Lung microvascular endothelial cell (primary cell): Measurements from ENCODE around the gene IL25. TPM values are rescaled to one million over a fixed set of nuclear protein-coding genes. Genes with fewer than 3 reads are reported as not detected.

Experiments
- DNase-seq, 2 donors: peaks; one replicate each; pipeline versions ENCODE4 v3.0.0 to v3.0.0-alpha.2; 2010; ENCODE audit warnings: low read depth in 2 of 2
- total RNA-seq: library from RNA; depleted of rRNA; stranded (reverse); fragments of >200 nt; gene quantifications from 2 replicates; pipeline ENCODE4 v1.2.1, GENCODE V29; 2014

The IL25 gene
- total RNA-seq, 1 donor from 2014 or later = not detected

GRCh38 chr14:23353433-23353780 lies 19.2 kb upstream of the IL25 start:
- DNase-seq = no peak

- no peak for DNase-seq
Observed at GRCh38 chr14:23354990-23355389, 17.6 kb upstream of the IL25 start.

DNA sequence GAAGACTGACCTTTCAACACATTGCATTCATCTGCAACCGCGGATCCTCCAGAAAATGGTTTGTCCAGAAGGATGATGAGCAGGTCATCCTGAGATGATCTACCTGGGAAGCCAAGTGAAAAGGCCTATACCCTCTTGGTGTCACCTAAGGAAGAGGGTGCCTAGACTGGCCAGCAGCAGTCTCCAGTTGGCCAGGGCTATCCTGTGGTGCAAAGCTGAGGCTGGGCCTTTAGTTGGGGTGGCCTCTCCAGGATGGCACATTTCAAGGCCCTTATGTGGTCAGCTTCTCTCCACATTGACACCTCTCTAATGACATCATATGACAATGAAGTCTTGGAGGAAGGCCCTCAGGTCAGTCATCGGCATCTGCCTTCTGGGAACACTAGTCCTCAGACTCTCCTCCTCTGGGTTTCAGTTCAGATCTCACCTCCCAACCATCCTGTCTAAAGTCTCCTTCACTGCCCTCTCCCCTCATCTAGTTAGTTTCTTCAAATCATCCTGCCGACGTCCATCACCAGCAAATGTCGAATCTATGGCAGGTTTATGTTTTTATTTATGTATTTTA lies 16.7 kb upstream of the IL25 start:
- DNase-seq = no peak

- DNase-seq = no peak
Observed at GRCh38 chr14:23356662-23357061, 15.9 kb upstream of the IL25 start.

GRCh38 chr14:23357261-23357660 lies 15.3 kb upstream of the IL25 start:
- no peak for DNase-seq

- no peak for DNase-seq
Observed at GRCh38 chr14:23358042-23358441, 14.6 kb upstream of the IL25 start.

GRCh38 chr14:23358553-23359166 lies 13.9 kb upstream of the IL25 start:
- no peak for DNase-seq

- no peak for DNase-seq
Observed at GRCh38 chr14:23359167-23359626, 13.4 kb upstream of the IL25 start.

- no peak for DNase-seq
Observed at GRCh38 chr14:23359722-23360447, 12.7 kb upstream of the IL25 start.

- no peak for DNase-seq
Observed at GRCh38 chr14:23360496-23360895, 12.1 kb upstream of the IL25 start.

GRCh38 chr14:23361320-23361719 lies 11.3 kb upstream of the IL25 start:
- DNase-seq = no peak

- no peak for DNase-seq
Observed at GRCh38 chr14:23361763-23362162, 10.8 kb upstream of the IL25 start.

- DNase-seq = no peak
Observed at GRCh38 chr14:23362200-23362599, 10.4 kb upstream of the IL25 start.

DNA sequence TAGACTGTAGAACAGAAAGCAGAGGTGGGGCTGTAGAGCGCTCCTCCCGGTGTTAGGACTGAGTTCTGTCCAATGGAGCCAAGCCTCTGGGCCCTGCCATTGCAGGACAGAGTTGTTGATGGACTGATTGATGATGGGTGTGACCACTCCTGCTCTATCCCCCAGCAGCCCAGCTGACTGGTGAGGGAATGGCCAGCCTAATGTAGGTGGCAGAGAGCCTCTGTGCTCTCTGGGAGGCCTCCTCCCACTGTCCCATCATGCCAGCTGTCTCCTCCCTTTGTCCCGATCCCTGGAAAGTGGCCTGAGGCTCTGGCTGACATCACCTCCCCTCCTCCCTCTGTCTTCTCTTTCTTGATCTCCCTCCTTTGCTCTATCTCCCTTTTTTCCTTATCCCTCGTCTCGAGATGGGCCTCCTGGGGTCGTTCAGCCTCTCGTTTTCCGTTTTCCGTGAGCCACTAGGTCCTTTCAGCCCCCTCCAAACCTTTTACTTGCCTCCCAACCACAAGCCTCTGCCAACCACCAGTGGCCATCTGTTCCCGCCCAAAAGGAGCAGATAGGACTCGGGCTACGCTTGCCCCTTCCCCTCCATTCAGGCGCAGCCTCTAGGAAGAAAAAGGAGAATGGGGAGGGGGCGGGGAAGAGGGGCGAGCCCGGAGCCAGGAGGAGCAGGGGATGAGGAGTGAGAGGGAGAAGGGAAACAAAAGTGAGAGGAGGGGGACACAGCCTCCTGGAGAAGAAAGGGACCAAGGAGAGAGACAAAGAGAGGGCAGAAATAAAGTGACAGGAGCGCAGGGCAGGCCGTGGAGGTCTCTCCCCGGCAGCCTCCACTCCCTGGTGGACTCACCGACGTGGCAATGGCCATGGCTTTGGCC lies 8.2 kb upstream of the IL25 start:
- DNase-seq = no peak

DNA sequence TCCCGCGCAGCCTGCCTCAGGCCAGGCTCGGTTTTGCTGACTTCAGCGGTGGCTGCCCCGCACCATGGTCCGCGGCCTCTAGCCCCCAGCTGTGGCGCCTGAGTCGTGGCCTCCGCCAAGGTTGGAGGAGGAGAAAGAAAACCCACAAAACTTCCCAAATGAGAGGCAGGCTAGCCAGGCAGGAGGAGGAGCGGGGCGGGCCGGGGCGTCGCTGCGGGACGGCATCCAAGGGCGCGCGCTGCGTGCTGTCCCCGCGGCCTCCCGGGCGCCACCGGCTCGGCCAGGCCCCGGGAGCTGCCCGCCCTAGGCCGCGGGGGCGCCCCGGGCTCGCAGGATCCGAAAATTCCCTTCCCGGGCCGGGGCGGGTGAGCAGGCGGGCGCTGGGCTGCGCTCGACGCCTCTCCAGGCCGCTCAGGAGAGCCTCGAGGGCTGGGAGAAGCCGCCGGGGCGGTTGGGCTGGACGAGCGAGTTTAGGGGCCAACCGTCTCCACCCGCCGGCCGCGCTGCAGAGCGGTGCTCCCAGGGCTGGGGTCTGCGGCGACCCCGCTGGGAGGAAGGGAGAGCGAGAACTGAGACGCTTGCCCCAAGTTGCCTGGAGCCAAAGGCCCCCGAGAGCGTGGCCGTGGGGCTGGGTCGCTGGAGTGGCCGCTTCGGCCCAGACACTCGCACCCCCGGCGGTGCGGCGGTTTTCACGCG lies 7.4 kb upstream of the IL25 start, which contains the start of gene EFS:
Gene EFS, minus strand, starts transcription at position 137 of the 696 bp plus-strand sequence. CDS start 147 bp downstream, outside the sequence.
- no peak for DNase-seq

DNA sequence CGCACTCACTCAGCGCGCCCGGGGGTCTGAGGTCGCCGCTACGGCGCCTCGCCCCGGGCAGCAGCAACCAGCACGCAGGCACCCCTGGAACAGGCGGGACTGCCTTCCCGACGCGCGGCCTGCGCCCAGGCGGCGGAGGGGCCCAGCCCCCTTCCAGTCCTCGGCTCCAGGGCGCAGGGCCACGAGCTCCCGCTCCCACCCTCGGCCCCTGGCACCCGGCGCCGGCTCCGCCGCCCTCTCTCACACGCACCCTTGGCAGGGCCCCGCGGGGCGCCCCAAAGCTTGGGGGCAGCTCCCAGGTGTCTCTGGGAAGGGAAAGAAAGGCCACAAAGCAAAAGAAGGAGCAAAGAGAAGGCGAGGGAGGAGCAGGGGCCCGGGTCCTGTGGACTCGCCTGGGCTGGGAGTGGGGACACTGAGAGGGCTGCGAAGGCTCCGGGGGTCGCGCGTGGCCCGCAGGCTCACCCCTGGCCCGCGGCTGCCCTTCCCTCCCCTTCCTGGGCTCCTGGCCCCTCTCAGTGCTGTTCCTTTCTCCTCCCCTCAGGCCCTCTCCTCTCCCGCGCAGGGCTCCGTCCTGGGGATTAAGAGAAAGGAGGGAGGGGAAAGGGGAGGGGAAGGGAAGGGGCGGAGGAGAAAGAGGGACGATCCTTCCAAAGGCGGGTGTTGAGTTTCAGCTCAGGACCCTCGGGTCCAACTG lies 6.7 kb upstream of the IL25 start:
- DNase-seq = no peak

DNA sequence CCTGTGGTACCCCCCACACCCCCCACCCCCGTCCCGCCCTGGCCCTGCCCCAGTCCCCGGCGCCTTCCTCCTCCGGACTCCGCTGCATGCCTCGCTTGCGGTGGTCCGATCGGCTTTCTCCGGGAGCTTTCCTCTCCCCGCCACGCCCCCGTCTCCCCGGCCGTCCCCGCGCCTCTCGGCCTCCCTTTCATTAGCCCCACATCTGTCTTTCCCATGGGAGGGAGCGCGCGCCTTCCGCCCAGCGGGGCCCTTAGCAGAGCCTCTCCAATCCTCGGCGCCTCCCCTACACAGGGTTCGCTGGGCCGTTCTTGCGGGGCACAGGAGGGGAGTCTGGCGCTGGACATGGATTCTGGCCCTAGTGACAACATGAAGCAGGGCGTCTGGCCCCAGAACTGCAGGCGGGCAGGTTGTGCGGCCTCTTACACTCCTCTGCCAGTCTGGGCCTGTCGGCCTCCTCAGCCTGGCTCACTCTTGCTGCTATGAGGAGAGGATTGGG lies 6.1 kb upstream of the IL25 start:
- no peak for DNase-seq

- DNase-seq = no peak
Observed at GRCh38 chr14:23370221-23370620, 2.4 kb upstream of the IL25 start.

- DNase-seq = no peak
Observed at GRCh38 chr14:23371865-23372264, 744 bp upstream of the IL25 start.

DNA sequence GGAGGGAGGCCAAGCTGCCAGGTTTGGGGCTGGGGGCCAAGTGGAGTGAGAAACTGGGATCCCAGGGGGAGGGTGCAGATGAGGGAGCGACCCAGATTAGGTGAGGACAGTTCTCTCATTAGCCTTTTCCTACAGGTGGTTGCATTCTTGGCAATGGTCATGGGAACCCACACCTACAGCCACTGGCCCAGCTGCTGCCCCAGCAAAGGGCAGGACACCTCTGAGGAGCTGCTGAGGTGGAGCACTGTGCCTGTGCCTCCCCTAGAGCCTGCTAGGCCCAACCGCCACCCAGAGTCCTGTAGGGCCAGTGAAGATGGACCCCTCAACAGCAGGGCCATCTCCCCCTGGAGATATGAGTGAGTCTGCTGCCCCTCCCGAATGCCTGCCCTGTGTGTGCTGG lies 432 bp downstream of the IL25 start:
- DNase-seq = no peak
